Natural killer cell treated with Interleukin-12 subunit alpha and Interleukin-12 subunit beta and Interleukin-15 and Interleukin-18, amount 100 ng/mL, for 72 hours (primary cell): ENCODE results near the gene REG3A. TPM values are rescaled to one million over a fixed set of nuclear protein-coding genes. Genes with fewer than 3 reads are reported as not detected.

Source experiments
- ATAC-seq, 2 donors: fragments of 150-1000 bp; cut with Tn5 transposase in 1 of 2; sonication (Bioruptor Pico), chemical (Tn5 transposase) in 1 of 2; 2 replicates each; pipeline ENCODE4 v1.10.0; 2021
- DNase-seq: peaks from one replicate; pipeline ENCODE4 v3.0.0; 2022; ENCODE audit warnings: low spot score
- H3K27ac Mint-ChIP-seq, 2 donors: 1 replicate in 1 of 2; 2 replicates in 1 of 2; pipeline ENCODE4 v1.8.0; 2022; ENCODE audit warnings: mixed read lengths in 2 of 2, mild to moderate bottlenecking in 1 of 2, moderate library complexity in 1 of 2
- H3K27me3 Mint-ChIP-seq, 2 donors: 1 replicate in 1 of 2; 2 replicates in 1 of 2; pipeline ENCODE4 v1.8.0; 2022; ENCODE audit warnings: mixed read lengths in 2 of 2
- H3K36me3 Mint-ChIP-seq: one replicate; pipeline ENCODE4 v1.8.0; 2022; ENCODE audit warnings: mixed read lengths
- H3K4me1 Mint-ChIP-seq, 2 donors: 1 replicate in 1 of 2; 2 replicates in 1 of 2; pipeline ENCODE4 v1.8.0; 2022; ENCODE audit warnings: low read depth in 2 of 2, mixed read lengths in 2 of 2, mild to moderate bottlenecking in 1 of 2
- H3K4me3 Mint-ChIP-seq: one replicate; pipeline ENCODE4 v1.8.0; 2022; ENCODE audit warnings: mixed read lengths
- H3K9me3 Mint-ChIP-seq: 2 replicates; pipeline ENCODE4 v1.8.0; 2022; ENCODE audit warnings: mixed read lengths
- total RNA-seq, 2 donors: library from RNA; stranded (reverse); gene quantifications; one replicate each; pipeline ENCODE4 v1.2.3, GENCODE V29; 2022

Gene REG3A
- total RNA-seq, 2 donors from 2014 or later: not detected

- no peaks in the 10 kb centered on the region for H3K4me1 Mint-ChIP-seq
- H3K9me3 Mint-ChIP-seq: peaks cover 6% of the 10 kb centered on the region
- ATAC-seq (no peak), DNase-seq (no peak)
- H3K36me3 Mint-ChIP-seq: peaks cover 7% of the 10 kb centered on the region
- H3K4me3 Mint-ChIP-seq: no peak overlapping the region
- no peak overlapping the region for H3K27ac Mint-ChIP-seq
- H3K27me3 Mint-ChIP-seq: no peaks in the 10 kb centered on the region
Observed at GRCh38 chr2:79139423-79139822, 20.1 kb downstream of the REG3A start.

GRCh38 chr2:79138385-79138784 is 21.2 kb downstream of the REG3A start:
- H3K4me1 Mint-ChIP-seq: no peaks in the 10 kb centered on the region
- no peak overlapping the region for H3K27ac Mint-ChIP-seq
- peaks cover 12% of the 10 kb centered on the region for H3K9me3 Mint-ChIP-seq
- DNase-seq (no peak), ATAC-seq (no peak)
- no peak overlapping the region for H3K4me3 Mint-ChIP-seq
- H3K36me3 Mint-ChIP-seq: no peaks in the 10 kb centered on the region
- H3K27me3 Mint-ChIP-seq: no peaks in the 10 kb centered on the region

- ATAC-seq (no peak), DNase-seq (no peak)
- Mint-ChIP-seq H3K27me3 (no peaks in the 10 kb centered on the region), H3K36me3 (no peaks in the 10 kb centered on the region), H3K27ac (no peak overlapping the region), H3K9me3 (peaks cover 15% of the 10 kb centered on the region), H3K4me1 (no peaks in the 10 kb centered on the region), H3K4me3 (no peak overlapping the region)
Observed at GRCh38 chr2:79131687-79132086, 27.9 kb downstream of the REG3A start.

GRCh38 chr2:79129804-79130203 is 29.7 kb downstream of the REG3A start:
- Mint-ChIP-seq H3K27ac (no peak overlapping the region), H3K4me1 (no peaks in the 10 kb centered on the region), H3K36me3 (no peaks in the 10 kb centered on the region), H3K9me3 (peaks cover 15% of the 10 kb centered on the region), H3K27me3 (no peaks in the 10 kb centered on the region), H3K4me3 (no peak overlapping the region)
- no peak for DNase-seq
- ATAC-seq: no peak

- Mint-ChIP-seq H3K4me1 (no peaks in the 10 kb centered on the region), H3K36me3 (no peaks in the 10 kb centered on the region), H3K27ac (no peak overlapping the region), H3K4me3 (no peak overlapping the region), H3K9me3 (peaks cover 17% of the 10 kb centered on the region), H3K27me3 (no peaks in the 10 kb centered on the region)
- ATAC-seq (no peak), DNase-seq (no peak)
Observed at GRCh38 chr2:79129260-79129659, 30.3 kb downstream of the REG3A start.

- Mint-ChIP-seq H3K4me1 (no peaks in the 10 kb centered on the region), H3K36me3 (no peaks in the 10 kb centered on the region), H3K4me3 (no peak overlapping the region), H3K27ac (no peak overlapping the region), H3K9me3 (peaks cover 12% of the 10 kb centered on the region), H3K27me3 (no peaks in the 10 kb centered on the region)
- DNase-seq: no peak
- ATAC-seq: no peak
Observed at GRCh38 chr2:79128406-79128805, 31.1 kb downstream of the REG3A start.

- H3K27me3 Mint-ChIP-seq: no peaks in the 10 kb centered on the region
- ATAC-seq (no peak), DNase-seq (no peak)
- H3K36me3 Mint-ChIP-seq: no peaks in the 10 kb centered on the region
- peaks cover 8% of the 10 kb centered on the region for H3K9me3 Mint-ChIP-seq
- no peaks in the 10 kb centered on the region for H3K4me1 Mint-ChIP-seq
- H3K27ac Mint-ChIP-seq: no peak overlapping the region
- H3K4me3 Mint-ChIP-seq: no peak overlapping the region
Observed at GRCh38 chr2:79125721-79125985, 33.9 kb downstream of the REG3A start.

- H3K4me1 Mint-ChIP-seq: no peaks in the 10 kb centered on the region
- no peaks in the 10 kb centered on the region for H3K36me3 Mint-ChIP-seq
- ATAC-seq: no peak
- no peak overlapping the region for H3K27ac Mint-ChIP-seq
- H3K4me3 Mint-ChIP-seq: no peak overlapping the region
- DNase-seq: no peak
- peaks cover 8% of the 10 kb centered on the region for H3K9me3 Mint-ChIP-seq
- no peaks in the 10 kb centered on the region for H3K27me3 Mint-ChIP-seq
Observed at GRCh38 chr2:79124907-79125720, 34.4 kb downstream of the REG3A start.

GRCh38 chr2:79122676-79123075 is 36.9 kb downstream of the REG3A start:
- Mint-ChIP-seq H3K4me3 (no peak overlapping the region), H3K9me3 (peaks cover 8% of the 10 kb centered on the region), H3K4me1 (no peaks in the 10 kb centered on the region), H3K27me3 (no peaks in the 10 kb centered on the region), H3K36me3 (no peaks in the 10 kb centered on the region), H3K27ac (no peak overlapping the region)
- ATAC-seq (no peak), DNase-seq (no peak)

- no peaks in the 10 kb centered on the region for H3K27me3 Mint-ChIP-seq
Observed at GRCh38 chr2:79120194-79120713, 39.3 kb downstream of the REG3A start, which contains the start of gene REG1A. Gene REG1A (plus strand): TSS chr2:79120488. CDS start chr2:79120862, 374 bp downstream.

GRCh38 chr2:79116997-79117928 is 42.3 kb downstream of the REG3A start:
- DNase-seq: no peak
- no peaks in the 10 kb centered on the region for H3K36me3 Mint-ChIP-seq
- H3K9me3 Mint-ChIP-seq: peaks cover 10% of the 10 kb centered on the region
- no peak for ATAC-seq
- H3K4me1 Mint-ChIP-seq: no peaks in the 10 kb centered on the region
- H3K4me3 Mint-ChIP-seq: no peak overlapping the region
- no peaks in the 10 kb centered on the region for H3K27me3 Mint-ChIP-seq
- no peak overlapping the region for H3K27ac Mint-ChIP-seq

More at GRCh38 chr2:79120194-79120713, 39.3 kb downstream of the REG3A start, which contains the start of gene REG1A:
- Mint-ChIP-seq H3K4me1 (no peaks in the 10 kb centered on the region), H3K4me3 (no peak within 1 kb of the TSS), H3K36me3 (no peaks in the 10 kb centered on the region), H3K9me3 (peaks cover 9% of the 10 kb centered on the region), H3K27ac (no peak within 1 kb of the TSS)
- ATAC-seq: no peak
- no peak for DNase-seq

- H3K36me3 Mint-ChIP-seq: no peaks in the 10 kb centered on the region
- peaks cover 10% of the 10 kb centered on the region for H3K9me3 Mint-ChIP-seq
- no peaks in the 10 kb centered on the region for H3K4me1 Mint-ChIP-seq
- H3K27me3 Mint-ChIP-seq: no peaks in the 10 kb centered on the region
- no peak for ATAC-seq
- no peak overlapping the region for H3K27ac Mint-ChIP-seq
- DNase-seq: no peak
- H3K4me3 Mint-ChIP-seq: no peak overlapping the region
Observed at GRCh38 chr2:79114797-79115494, 44.6 kb downstream of the REG3A start.

GRCh38 chr2:79112269-79112668 is 47.3 kb downstream of the REG3A start:
- Mint-ChIP-seq H3K4me3 (no peak overlapping the region), H3K36me3 (no peaks in the 10 kb centered on the region), H3K9me3 (peaks cover 10% of the 10 kb centered on the region), H3K4me1 (no peaks in the 10 kb centered on the region), H3K27ac (no peak overlapping the region), H3K27me3 (no peaks in the 10 kb centered on the region)
- DNase-seq: no peak
- no peak for ATAC-seq
